ENCODE measurements around the gene LRIG3. TPM values are rescaled to one million over a fixed set of nuclear protein-coding genes. Genes with fewer than 3 reads are reported as not detected.

Gene LRIG3
- total RNA-seq, 4 donors from 2014 or later: 32.1 to 124 (median 42.4) TPM

DNA sequence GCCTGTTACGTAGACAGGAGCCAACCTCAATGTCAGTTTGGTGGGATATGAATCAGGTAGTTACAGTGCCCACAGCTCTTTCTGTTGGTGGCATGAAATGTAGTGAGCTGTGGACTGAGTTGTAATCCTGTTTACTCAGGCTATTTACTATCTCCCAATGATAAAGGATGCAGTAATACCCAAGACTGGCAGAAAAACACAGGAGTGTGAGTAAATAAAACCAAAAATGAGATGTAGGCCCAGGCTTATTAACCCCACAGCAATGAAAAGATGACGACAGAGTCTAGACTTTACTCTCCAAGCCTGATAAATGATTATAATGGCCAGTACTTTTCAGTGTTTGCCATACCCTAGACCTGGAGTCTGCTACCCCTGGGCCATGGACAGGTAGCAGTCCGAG lies 22.8 kb upstream of the LRIG3 start:
- 96 to 100% methylated on average over 2 to 3 of the region's 3 CpGs for WGBS, 2 donors
- intact Hi-C loops (cut with DNase I): no loop called here
- Histone ChIP-seq H3K27ac (no peak overlapping the region), H3K9me3 (no peaks in the 10 kb centered on the region), H3K36me3 (no peaks in the 10 kb centered on the region), H3K27me3 (no peaks in the 10 kb centered on the region), H3K4me1 (no peaks in the 10 kb centered on the region), H3K4me3 (no peak overlapping the region)
- TF ChIP-seq, protein P1, sequence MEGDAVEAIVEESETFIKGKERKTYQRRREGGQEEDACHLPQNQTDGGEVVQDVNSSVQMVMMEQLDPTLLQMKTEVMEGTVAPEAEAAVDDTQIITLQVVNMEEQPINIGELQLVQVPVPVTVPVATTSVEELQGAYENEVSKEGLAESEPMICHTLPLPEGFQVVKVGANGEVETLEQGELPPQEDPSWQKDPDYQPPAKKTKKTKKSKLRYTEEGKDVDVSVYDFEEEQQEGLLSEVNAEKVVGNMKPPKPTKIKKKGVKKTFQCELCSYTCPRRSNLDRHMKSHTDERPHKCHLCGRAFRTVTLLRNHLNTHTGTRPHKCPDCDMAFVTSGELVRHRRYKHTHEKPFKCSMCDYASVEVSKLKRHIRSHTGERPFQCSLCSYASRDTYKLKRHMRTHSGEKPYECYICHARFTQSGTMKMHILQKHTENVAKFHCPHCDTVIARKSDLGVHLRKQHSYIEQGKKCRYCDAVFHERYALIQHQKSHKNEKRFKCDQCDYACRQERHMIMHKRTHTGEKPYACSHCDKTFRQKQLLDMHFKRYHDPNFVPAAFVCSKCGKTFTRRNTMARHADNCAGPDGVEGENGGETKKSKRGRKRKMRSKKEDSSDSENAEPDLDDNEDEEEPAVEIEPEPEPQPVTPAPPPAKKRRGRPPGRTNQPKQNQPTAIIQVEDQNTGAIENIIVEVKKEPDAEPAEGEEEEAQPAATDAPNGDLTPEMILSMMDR (IDR thresholded peaks at IDR 0.05): no peak
- TF ChIP-seq POLR2A (IDR thresholded peaks at IDR 0.05): no peak
- no peak for DNase-seq

GRCh38 chr12:58942345-58942744 lies 22.0 kb upstream of the LRIG3 start:
- no peaks in the 10 kb centered on the region for H3K27me3 ChIP-seq
- intact Hi-C loops (cut with DNase I): no loop called here
- no peak overlapping the region for H3K27ac ChIP-seq
- no peaks in the 10 kb centered on the region for H3K9me3 ChIP-seq
- 82 to 89% methylated on average over 2 of the region's 2 CpGs for WGBS, 2 donors
- no peaks in the 10 kb centered on the region for H3K4me1 ChIP-seq
- H3K4me3 ChIP-seq: no peak overlapping the region
- DNase-seq: no peak
- no peaks in the 10 kb centered on the region for H3K36me3 ChIP-seq
- TF ChIP-seq, protein P1 (IDR thresholded peaks at IDR 0.05): no peak
- TF ChIP-seq POLR2A (IDR thresholded peaks at IDR 0.05): no peak

DNA sequence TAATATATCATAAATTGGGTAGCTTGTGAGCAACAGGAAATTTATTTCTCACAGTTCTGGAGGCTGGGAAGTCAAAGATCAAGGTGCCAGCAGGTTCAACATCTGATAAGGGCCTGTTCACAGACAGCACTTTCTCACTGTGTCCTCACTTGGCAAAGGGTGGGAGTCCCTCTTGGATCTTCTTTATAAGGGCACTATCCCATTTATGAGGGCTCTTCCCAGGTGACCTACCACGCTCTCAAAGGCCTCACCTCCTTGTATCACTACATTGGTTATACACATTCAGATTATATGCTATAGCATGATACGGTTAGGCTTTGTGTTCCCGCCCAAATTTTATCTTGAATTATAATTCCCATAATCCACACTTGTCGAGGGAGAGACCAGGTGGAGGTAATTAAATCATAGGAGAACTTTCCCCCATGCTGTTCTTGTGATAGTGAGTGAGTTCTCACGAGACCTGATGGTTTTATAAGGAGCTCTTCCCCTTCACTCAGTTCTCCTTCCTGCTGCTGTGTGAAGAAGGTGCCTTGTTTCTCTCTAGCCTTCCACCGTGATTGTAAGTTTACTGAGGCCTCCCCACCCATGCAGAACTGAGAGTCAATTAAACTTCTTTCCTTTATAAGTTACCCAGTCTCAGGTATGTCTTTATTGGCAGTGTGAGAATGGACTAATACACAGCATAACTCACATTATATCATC lies 19.2 kb upstream of the LRIG3 start:
- H3K36me3 ChIP-seq: no peaks in the 10 kb centered on the region
- DNase-seq: no peak
- no peaks in the 10 kb centered on the region for H3K27me3 ChIP-seq
- no peak overlapping the region for H3K27ac ChIP-seq
- no peaks in the 10 kb centered on the region for H3K4me1 ChIP-seq
- TF ChIP-seq, protein P1 (IDR thresholded peaks at IDR 0.05): no peak
- no peak for TF ChIP-seq POLR2A (IDR thresholded peaks at IDR 0.05)
- no peak overlapping the region for H3K4me3 ChIP-seq
- intact Hi-C loops (cut with DNase I): no loop called here
- H3K9me3 ChIP-seq: no peaks in the 10 kb centered on the region
- WGBS, 2 donors: 82 to 83% methylated on average over 6 of the region's 6 CpGs

DNA sequence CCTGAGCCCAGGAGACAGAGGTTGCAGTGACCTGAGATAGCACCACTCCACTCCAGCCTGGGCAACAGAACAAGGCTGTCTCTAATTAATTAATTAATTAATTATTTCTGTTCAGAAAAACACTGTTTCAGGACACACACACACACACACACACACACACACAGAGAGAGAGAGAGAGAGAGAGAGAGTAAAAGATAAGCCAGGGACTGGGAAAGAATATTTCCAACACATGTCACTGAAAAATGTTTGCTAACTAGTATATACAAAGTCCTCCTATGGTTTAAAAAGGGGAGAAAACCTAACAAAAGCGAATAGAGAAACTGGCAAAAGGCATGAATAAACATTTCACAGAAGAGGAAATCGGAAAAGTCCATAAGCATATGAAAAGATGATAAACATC lies 18.1 kb upstream of the LRIG3 start:
- TF ChIP-seq, protein P1 (IDR thresholded peaks at IDR 0.05): no peak
- TF ChIP-seq POLR2A (IDR thresholded peaks at IDR 0.05): no peak
- H3K4me1 ChIP-seq: no peaks in the 10 kb centered on the region
- H3K27me3 ChIP-seq: no peaks in the 10 kb centered on the region
- H3K27ac ChIP-seq: no peak overlapping the region
- no peaks in the 10 kb centered on the region for H3K9me3 ChIP-seq
- H3K36me3 ChIP-seq: no peaks in the 10 kb centered on the region
- 71 to 76% methylated on average over 2 of the region's 2 CpGs for WGBS, 2 donors
- intact Hi-C loops (cut with DNase I): no loop called here
- no peak for DNase-seq
- H3K4me3 ChIP-seq: no peak overlapping the region

DNA sequence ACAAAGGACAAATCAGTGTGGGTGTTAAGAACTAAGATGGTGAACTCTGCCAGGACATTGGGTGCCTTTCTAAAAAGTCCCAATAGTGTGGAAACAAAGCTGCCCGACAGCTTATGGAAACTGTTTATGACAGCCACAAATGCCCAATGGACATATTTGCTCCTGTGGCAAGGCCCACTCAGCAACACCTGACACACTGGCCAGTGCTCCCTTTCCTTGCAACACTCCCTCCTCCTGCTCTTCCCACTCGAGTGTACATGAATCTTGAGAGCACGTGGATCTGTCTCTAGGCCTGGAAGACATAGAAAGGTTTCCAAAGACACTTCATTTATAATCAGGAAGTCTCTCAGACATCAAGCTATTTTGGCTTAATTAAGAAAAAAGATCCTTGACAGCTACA lies 14.2 kb upstream of the LRIG3 start:
- intact Hi-C loops (cut with DNase I): no loop called here
- H3K4me3 ChIP-seq: no peak overlapping the region
- no peaks in the 10 kb centered on the region for H3K36me3 ChIP-seq
- no peak for TF ChIP-seq POLR2A (IDR thresholded peaks at IDR 0.05)
- TF ChIP-seq, protein P1 (IDR thresholded peaks at IDR 0.05): no peak
- H3K27ac ChIP-seq: no peak overlapping the region
- DNase-seq: no peak
- H3K4me1 ChIP-seq: no peaks in the 10 kb centered on the region
- no peaks in the 10 kb centered on the region for H3K27me3 ChIP-seq
- 51 to 58% methylated on average over 3 of the region's 3 CpGs for WGBS, 2 donors
- H3K9me3 ChIP-seq: no peaks in the 10 kb centered on the region

Measured in esophagus squamous epithelium (tissue), 5 donors.